HEK293 (cell line): Measurements from ENCODE around the gene PANK4.

Experiments used
- BCL11A ChIP-seq: fragments of 450-650 bp; formaldehyde crosslinking; IDR thresholded peaks from 2 replicates; pipeline ENCODE4 v1.5.1; 2016; ENCODE audit warnings: low read depth, missing biosample characterization, missing genetic modification characterization
- GLI2 ChIP-seq: fragments of 450-650 bp; formaldehyde crosslinking; IDR thresholded peaks from 2 replicates; pipeline ENCODE4; 2017; ENCODE audit warnings: missing biosample characterization, missing genetic modification characterization, low read depth, borderline replicate concordance
- TRIM28 ChIP-seq: IDR thresholded peaks from 2 replicates; pipeline ENCODE4 v1.6.1; 2011; ENCODE audit warnings: low read length, control low read depth, borderline replicate concordance
- ZBTB8A ChIP-seq: fragments of 450-650 bp; formaldehyde crosslinking; IDR thresholded peaks from 2 replicates; pipeline ENCODE4 v1.5.1; 2016; ENCODE audit warnings: missing biosample characterization, missing genetic modification characterization
- ZNF175 ChIP-seq: fragments of 450-650 bp; formaldehyde crosslinking; IDR thresholded peaks from 2 replicates; pipeline ENCODE4 v1.5.1; 2016; ENCODE audit warnings: missing biosample characterization, missing genetic modification characterization
- ZNF23 ChIP-seq: fragments of 450-650 bp; formaldehyde crosslinking; IDR thresholded peaks from 2 replicates; pipeline ENCODE4 v1.5.1; 2016; ENCODE audit warnings: missing biosample characterization, missing genetic modification characterization, borderline replicate concordance
- ZNF24 ChIP-seq: fragments of 450-650 bp; formaldehyde crosslinking; IDR thresholded peaks from 2 replicates; pipeline ENCODE4 v1.5.1; 2016; ENCODE audit warnings: missing biosample characterization, missing genetic modification characterization
- ZNF335 ChIP-seq: fragments of 450-650 bp; formaldehyde crosslinking; conservative IDR thresholded peaks from 2 replicates; pipeline ENCODE4 v1.5.1; 2016; ENCODE audit warnings: missing biosample characterization, missing genetic modification characterization
- ZNF350 ChIP-seq: fragments of 450-650 bp; formaldehyde crosslinking; IDR thresholded peaks from 2 replicates; pipeline ENCODE4 v1.5.0; 2017; ENCODE audit warnings: missing biosample characterization, mild to moderate bottlenecking, missing genetic modification characterization
- ZNF354C ChIP-seq: fragments of 450-650 bp; formaldehyde crosslinking; IDR thresholded peaks from 2 replicates; pipeline ENCODE4 v1.5.1; 2016; ENCODE audit warnings: missing biosample characterization, missing genetic modification characterization, low read depth, borderline replicate concordance
- ZNF426 ChIP-seq: fragments of 450-650 bp; formaldehyde crosslinking; IDR thresholded peaks from 2 replicates; pipeline ENCODE4 v1.5.1; 2017; ENCODE audit warnings: missing biosample characterization, missing genetic modification characterization, mild to moderate bottlenecking, inconsistent platforms, moderate library complexity
- ZNF510 ChIP-seq: fragments of 450-650 bp; formaldehyde crosslinking; IDR thresholded peaks from 2 replicates; pipeline ENCODE4 v1.5.1; 2018; ENCODE audit warnings: mild to moderate bottlenecking, missing genetic modification characterization, missing biosample characterization; ENCODE audit not compliant: insufficient replicate concordance
- ZNF600 ChIP-seq: fragments of 450-650 bp; formaldehyde crosslinking; IDR thresholded peaks from 2 replicates; pipeline ENCODE4 v1.5.1; 2016; ENCODE audit warnings: missing biosample characterization, missing genetic modification characterization
- ZNF626 ChIP-seq: fragments of 450-650 bp; sonication (Bioruptor Pico); formaldehyde crosslinking; IDR thresholded peaks from 2 replicates; pipeline ENCODE4 v1.5.1; 2018; ENCODE audit warnings: missing biosample characterization, missing genetic modification characterization, inconsistent platforms
- ZNF629 ChIP-seq: fragments of 450-650 bp; formaldehyde crosslinking; IDR thresholded peaks from 2 replicates; pipeline ENCODE4 v1.5.1; 2017; ENCODE audit warnings: missing biosample characterization, missing genetic modification characterization
- ZNF670 ChIP-seq: fragments of 450-650 bp; formaldehyde crosslinking; IDR thresholded peaks from 2 replicates; pipeline ENCODE4 v1.5.1; 2016; ENCODE audit warnings: missing biosample characterization, missing genetic modification characterization, low read depth
- ZNF843 ChIP-seq: fragments of 450-650 bp; formaldehyde crosslinking; IDR thresholded peaks from 2 replicates; pipeline ENCODE4 v1.5.1; 2016; ENCODE audit warnings: missing biosample characterization, missing genetic modification characterization
- ZSCAN30 ChIP-seq: fragments of 450-650 bp; IDR thresholded peaks from 2 replicates; pipeline ENCODE4 v1.5.1; 2018; ENCODE audit warnings: missing biosample characterization, mild to moderate bottlenecking, missing genetic modification characterization, moderate library complexity
- ZXDB ChIP-seq: fragments of 450-650 bp; formaldehyde crosslinking; IDR thresholded peaks from 2 replicates; pipeline ENCODE4 v1.5.1; 2016; ENCODE audit warnings: missing biosample characterization, missing genetic modification characterization
- TF ChIP-seq, protein P1 (sequence below): fragments of 450-650 bp; formaldehyde crosslinking; IDR thresholded peaks from 2 replicates; pipeline ENCODE4; 2016; ENCODE audit warnings: missing biosample characterization, missing genetic modification characterization
- TF ChIP-seq, protein P2 (sequence below): fragments of 450-650 bp; formaldehyde crosslinking; IDR thresholded peaks from 2 replicates; pipeline ENCODE4 v1.5.1; 2017; ENCODE audit warnings: missing biosample characterization, missing genetic modification characterization
- TF ChIP-seq, protein P3 (sequence below): fragments of 450-650 bp; IDR thresholded peaks from 2 replicates; pipeline ENCODE4 v1.5.1; 2018; ENCODE audit warnings: missing biosample characterization, missing genetic modification characterization
- TF ChIP-seq, protein P4 (sequence below): fragments of 450-650 bp; formaldehyde crosslinking; IDR thresholded peaks from 2 replicates; pipeline ENCODE4 v1.5.1; 2016; ENCODE audit warnings: missing biosample characterization, missing genetic modification characterization
- TF ChIP-seq, protein P5 (sequence below): fragments of 450-650 bp; formaldehyde crosslinking; IDR thresholded peaks from 2 replicates; pipeline ENCODE4 v1.5.1; 2016; ENCODE audit warnings: missing biosample characterization, missing genetic modification characterization
- TF ChIP-seq, protein P6 (sequence below): fragments of 450-650 bp; formaldehyde crosslinking; IDR thresholded peaks from 2 replicates; pipeline ENCODE4 v1.5.1; 2016; ENCODE audit warnings: missing biosample characterization, missing genetic modification characterization

PANK4 gene

DNA sequence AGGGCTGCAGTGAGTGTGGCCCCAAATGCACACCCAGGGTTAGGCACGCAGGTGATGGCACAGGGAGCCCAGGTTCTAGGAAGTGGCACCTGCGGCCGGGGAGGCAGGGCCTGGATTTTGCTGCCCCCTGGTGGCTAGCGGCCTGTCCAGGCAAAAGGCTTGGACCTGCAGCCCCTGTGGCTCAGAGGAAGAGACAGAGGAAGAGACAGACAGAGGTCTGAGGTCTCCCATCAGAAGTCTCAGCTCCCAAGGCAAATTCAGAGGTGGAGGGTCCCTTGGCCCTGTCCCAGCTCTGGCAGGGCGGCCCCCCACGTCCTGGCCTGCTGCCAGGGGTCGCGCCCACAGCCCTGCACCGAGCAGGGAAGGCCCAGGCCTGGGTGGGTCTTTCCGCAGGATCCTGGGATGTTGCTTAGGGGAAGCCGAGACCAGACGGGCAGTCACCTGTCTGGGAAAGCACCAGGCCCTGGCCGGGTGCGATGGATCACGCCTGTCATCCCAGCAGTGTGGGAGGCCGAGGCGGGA lies 21.7 kb upstream of the PANK4 start (continued):
- TF ChIP-seq TRIM28: 0 out of 2 replicates have a peak, but pooled peaks have one; percentile 32
- TF ChIP-seq BCL11A: no peak
- TF ChIP-seq, protein P1, sequence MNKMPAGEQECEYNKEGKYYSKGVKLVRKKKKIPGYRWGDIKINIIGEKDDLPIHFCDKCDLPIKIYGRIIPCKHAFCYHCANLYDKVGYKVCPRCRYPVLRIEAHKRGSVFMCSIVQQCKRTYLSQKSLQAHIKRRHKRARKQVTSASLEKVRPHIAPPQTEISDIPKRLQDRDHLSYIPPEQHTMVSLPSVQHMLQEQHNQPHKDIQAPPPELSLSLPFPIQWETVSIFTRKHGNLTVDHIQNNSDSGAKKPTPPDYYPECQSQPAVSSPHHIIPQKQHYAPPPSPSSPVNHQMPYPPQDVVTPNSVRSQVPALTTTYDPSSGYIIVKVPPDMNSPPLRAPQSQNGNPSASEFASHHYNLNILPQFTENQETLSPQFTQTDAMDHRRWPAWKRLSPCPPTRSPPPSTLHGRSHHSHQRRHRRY (tag by site-specific recombination): no peak
- TF ChIP-seq ZNF354C: no peak
- TF ChIP-seq ZNF24 (tag by site-specific recombination): no peak
- no peak for TF ChIP-seq ZNF335 (tag by site-specific recombination)
- no peak for TF ChIP-seq ZNF23 (tag by site-specific recombination)
- no peak for TF ChIP-seq ZXDB (tag by site-specific recombination)
- no peak for TF ChIP-seq ZNF626 (tag by site-specific recombination)
- peak; percentile 46; the same call in 1 of the 2 replicates for TF ChIP-seq ZBTB8A (tag by site-specific recombination)
- TF ChIP-seq ZNF670: no peak
- TF ChIP-seq ZNF175 (tag by site-specific recombination): no peak
- peak; percentile 84 for TF ChIP-seq ZNF600 (tag by site-specific recombination)
- no peak for TF ChIP-seq ZNF350 (tag by site-specific recombination)
- no peak for TF ChIP-seq ZNF426 (tag by site-specific recombination)
- TF ChIP-seq, protein P2, sequence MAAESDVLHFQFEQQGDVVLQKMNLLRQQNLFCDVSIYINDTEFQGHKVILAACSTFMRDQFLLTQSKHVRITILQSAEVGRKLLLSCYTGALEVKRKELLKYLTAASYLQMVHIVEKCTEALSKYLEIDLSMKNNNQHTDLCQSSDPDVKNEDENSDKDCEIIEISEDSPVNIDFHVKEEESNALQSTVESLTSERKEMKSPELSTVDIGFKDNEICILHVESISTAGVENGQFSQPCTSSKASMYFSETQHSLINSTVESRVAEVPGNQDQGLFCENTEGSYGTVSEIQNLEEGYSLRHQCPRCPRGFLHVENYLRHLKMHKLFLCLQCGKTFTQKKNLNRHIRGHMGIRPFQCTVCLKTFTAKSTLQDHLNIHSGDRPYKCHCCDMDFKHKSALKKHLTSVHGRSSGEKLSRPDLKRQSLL (tag by site-specific recombination): no peak
- TF ChIP-seq, protein P3, sequence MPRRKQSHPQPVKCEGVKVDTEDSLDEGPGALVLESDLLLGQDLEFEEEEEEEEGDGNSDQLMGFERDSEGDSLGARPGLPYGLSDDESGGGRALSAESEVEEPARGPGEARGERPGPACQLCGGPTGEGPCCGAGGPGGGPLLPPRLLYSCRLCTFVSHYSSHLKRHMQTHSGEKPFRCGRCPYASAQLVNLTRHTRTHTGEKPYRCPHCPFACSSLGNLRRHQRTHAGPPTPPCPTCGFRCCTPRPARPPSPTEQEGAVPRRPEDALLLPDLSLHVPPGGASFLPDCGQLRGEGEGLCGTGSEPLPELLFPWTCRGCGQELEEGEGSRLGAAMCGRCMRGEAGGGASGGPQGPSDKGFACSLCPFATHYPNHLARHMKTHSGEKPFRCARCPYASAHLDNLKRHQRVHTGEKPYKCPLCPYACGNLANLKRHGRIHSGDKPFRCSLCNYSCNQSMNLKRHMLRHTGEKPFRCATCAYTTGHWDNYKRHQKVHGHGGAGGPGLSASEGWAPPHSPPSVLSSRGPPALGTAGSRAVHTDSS (tag by site-specific recombination): 0 out of 2 replicates have a peak, but pooled peaks have one; percentile 11
- TF ChIP-seq, protein P4, sequence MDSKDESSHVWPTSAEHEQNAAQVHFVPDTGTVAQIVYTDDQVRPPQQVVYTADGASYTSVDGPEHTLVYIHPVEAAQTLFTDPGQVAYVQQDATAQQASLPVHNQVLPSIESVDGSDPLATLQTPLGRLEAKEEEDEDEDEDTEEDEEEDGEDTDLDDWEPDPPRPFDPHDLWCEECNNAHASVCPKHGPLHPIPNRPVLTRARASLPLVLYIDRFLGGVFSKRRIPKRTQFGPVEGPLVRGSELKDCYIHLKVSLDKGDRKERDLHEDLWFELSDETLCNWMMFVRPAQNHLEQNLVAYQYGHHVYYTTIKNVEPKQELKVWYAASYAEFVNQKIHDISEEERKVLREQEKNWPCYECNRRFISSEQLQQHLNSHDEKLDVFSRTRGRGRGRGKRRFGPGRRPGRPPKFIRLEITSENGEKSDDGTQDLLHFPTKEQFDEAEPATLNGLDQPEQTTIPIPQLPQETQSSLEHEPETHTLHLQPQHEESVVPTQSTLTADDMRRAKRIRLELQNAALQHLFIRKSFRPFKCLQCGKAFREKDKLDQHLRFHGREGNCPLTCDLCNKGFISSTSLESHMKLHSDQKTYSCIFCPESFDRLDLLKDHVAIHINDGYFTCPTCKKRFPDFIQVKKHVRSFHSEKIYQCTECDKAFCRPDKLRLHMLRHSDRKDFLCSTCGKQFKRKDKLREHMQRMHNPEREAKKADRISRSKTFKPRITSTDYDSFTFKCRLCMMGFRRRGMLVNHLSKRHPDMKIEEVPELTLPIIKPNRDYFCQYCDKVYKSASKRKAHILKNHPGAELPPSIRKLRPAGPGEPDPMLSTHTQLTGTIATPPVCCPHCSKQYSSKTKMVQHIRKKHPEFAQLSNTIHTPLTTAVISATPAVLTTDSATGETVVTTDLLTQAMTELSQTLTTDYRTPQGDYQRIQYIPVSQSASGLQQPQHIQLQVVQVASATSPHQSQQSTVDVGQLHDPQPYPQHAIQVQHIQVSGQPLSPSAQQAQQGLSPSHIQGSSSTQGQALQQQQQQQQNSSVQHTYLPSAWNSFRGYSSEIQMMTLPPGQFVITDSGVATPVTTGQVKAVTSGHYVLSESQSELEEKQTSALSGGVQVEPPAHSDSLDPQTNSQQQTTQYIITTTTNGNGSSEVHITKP (tag by site-specific recombination): no peak
- no peak for TF ChIP-seq ZNF510
- TF ChIP-seq, protein P5, sequence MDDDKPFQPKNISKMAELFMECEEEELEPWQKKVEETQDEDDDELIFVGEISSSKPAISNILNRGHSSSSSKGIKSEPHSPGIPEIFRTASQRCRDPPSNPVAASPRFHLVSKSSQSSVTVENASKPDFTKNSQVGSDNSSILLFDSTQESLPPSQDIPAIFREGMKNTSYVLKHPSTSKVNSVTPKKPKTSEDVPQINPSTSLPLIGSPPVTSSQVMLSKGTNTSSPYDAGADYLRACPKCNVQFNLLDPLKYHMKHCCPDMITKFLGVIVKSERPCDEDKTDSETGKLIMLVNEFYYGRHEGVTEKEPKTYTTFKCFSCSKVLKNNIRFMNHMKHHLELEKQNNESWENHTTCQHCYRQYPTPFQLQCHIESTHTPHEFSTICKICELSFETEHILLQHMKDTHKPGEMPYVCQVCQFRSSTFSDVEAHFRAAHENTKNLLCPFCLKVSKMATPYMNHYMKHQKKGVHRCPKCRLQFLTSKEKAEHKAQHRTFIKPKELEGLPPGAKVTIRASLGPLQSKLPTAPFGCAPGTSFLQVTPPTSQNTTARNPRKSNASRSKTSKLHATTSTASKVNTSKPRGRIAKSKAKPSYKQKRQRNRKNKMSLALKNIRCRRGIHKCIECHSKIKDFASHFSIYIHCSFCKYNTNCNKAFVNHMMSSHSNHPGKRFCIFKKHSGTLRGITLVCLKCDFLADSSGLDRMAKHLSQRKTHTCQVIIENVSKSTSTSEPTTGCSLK (tag by site-specific recombination): no peak
- TF ChIP-seq, protein P6, sequence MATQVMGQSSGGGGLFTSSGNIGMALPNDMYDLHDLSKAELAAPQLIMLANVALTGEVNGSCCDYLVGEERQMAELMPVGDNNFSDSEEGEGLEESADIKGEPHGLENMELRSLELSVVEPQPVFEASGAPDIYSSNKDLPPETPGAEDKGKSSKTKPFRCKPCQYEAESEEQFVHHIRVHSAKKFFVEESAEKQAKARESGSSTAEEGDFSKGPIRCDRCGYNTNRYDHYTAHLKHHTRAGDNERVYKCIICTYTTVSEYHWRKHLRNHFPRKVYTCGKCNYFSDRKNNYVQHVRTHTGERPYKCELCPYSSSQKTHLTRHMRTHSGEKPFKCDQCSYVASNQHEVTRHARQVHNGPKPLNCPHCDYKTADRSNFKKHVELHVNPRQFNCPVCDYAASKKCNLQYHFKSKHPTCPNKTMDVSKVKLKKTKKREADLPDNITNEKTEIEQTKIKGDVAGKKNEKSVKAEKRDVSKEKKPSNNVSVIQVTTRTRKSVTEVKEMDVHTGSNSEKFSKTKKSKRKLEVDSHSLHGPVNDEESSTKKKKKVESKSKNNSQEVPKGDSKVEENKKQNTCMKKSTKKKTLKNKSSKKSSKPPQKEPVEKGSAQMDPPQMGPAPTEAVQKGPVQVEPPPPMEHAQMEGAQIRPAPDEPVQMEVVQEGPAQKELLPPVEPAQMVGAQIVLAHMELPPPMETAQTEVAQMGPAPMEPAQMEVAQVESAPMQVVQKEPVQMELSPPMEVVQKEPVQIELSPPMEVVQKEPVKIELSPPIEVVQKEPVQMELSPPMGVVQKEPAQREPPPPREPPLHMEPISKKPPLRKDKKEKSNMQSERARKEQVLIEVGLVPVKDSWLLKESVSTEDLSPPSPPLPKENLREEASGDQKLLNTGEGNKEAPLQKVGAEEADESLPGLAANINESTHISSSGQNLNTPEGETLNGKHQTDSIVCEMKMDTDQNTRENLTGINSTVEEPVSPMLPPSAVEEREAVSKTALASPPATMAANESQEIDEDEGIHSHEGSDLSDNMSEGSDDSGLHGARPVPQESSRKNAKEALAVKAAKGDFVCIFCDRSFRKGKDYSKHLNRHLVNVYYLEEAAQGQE: 0 out of 2 replicates have a peak, but pooled peaks have one; percentile 15
- no peak for TF ChIP-seq ZSCAN30 (tag by site-specific recombination)
- TF ChIP-seq GLI2 (tag by site-specific recombination): no peak
- no peak for TF ChIP-seq ZNF629
- TF ChIP-seq ZNF843: no peak
